GM12878 (cell line): ENCODE measurements around the gene PTGR3. TPM values are rescaled to one million over a fixed set of nuclear protein-coding genes. Genes with fewer than 3 reads are reported as not detected.

Experiments used
- ATF3 ChIP-seq: IDR thresholded peaks from 2 replicates; pipeline ENCODE4 v1.6.1; 2011; ENCODE audit warnings: low read depth, mild to moderate bottlenecking, low read length, moderate library complexity, borderline replicate concordance; ENCODE audit errors: extremely low read depth
- BHLHE40 ChIP-seq, 2 experiments: fragments of 450-650 bp in 1 of 2; IDR thresholded peaks; 2 replicates each; pipeline ENCODE4 v1.6.1; 2011 to 2017; ENCODE audit warnings: low read depth in 2 of 2, borderline replicate concordance in 1 of 2, improper control_type of control experiment in 1 of 2, low read length in 1 of 2, mild to moderate bottlenecking in 1 of 2
- CEBPB ChIP-seq, 2 experiments: fragments of 150-350 bp in 1 of 2; IDR thresholded peaks; 2 replicates each; pipeline ENCODE4 v1.6.1; 2012 to 2014; ENCODE audit warnings: low read depth in 2 of 2, low read length in 2 of 2, borderline replicate concordance in 1 of 2, inconsistent platforms in 1 of 2
- CREB1 ChIP-seq: IDR thresholded peaks from 2 replicates; pipeline ENCODE4 v1.6.1; 2012; ENCODE audit warnings: low read depth, mild to moderate bottlenecking, inconsistent platforms
- DPF2 ChIP-seq: fragments of 450-650 bp; IDR thresholded peaks from 2 replicates; pipeline ENCODE4 v1.6.1; 2017; ENCODE audit warnings: mild to moderate bottlenecking
- EP300 ChIP-seq, 2 experiments: fragments of 150-350 bp in 1 of 2; IDR thresholded peaks; 2 replicates each; pipeline ENCODE4 v1.6.1; 2011 to 2012; ENCODE audit warnings: low read depth in 2 of 2, low read length in 2 of 2, borderline replicate concordance in 1 of 2, improper control_type of control experiment in 1 of 2, inconsistent platforms in 1 of 2; ENCODE audit not compliant: control insufficient read depth in 1 of 2
- ETV6 ChIP-seq, 2 experiments: fragments of 450-650 bp in 1 of 2; IDR thresholded peaks in 1 of 2; conservative IDR thresholded peaks in 1 of 2; 2 replicates each; pipeline ENCODE4 v1.6.1; 2014; ENCODE audit warnings: antibody characterized with exemption in 1 of 2, borderline replicate concordance in 1 of 2, low read depth in 1 of 2, mild to moderate bottlenecking in 1 of 2, moderate library complexity in 1 of 2
- FOXK2 ChIP-seq: fragments of 450-650 bp; IDR thresholded peaks from 2 replicates; pipeline ENCODE4 v1.6.1; 2017; ENCODE audit warnings: mild to moderate bottlenecking, moderate library complexity
- HDAC2 ChIP-seq: fragments of 200-600 bp; sonication (generic); IDR thresholded peaks from 2 replicates; pipeline ENCODE4 v1.6.1; 2017
- HSF1 ChIP-seq: fragments of 150-350 bp; IDR thresholded peaks from 2 replicates; pipeline ENCODE4 v1.6.1; 2014; ENCODE audit warnings: mild to moderate bottlenecking, low read depth, low read length
- IKZF2 ChIP-seq, 2 experiments: fragments of 450-650 bp; IDR thresholded peaks; 2 replicates each; pipeline ENCODE4 v1.6.1; 2017; ENCODE audit warnings: mild to moderate bottlenecking in 2 of 2, moderate library complexity in 2 of 2
- NBN ChIP-seq: fragments of 450-650 bp; IDR thresholded peaks from 2 replicates; pipeline ENCODE4 v1.6.1; 2016
- NFXL1 ChIP-seq: fragments of 450-650 bp; IDR thresholded peaks from 2 replicates; pipeline ENCODE4 v1.6.1; 2017; ENCODE audit warnings: antibody characterized with exemption, mild to moderate bottlenecking, borderline replicate concordance
- NKRF ChIP-seq: fragments of 450-650 bp; conservative IDR thresholded peaks from 2 replicates; pipeline ENCODE4 v1.6.1; 2017; ENCODE audit warnings: mild to moderate bottlenecking, moderate library complexity
- PKNOX1 ChIP-seq: fragments of 450-650 bp; IDR thresholded peaks from 2 replicates; pipeline ENCODE4 v1.6.1; 2016; ENCODE audit warnings: mild to moderate bottlenecking
- RAD21 ChIP-seq: IDR thresholded peaks from 2 replicates; pipeline ENCODE4 v1.6.1; 2011; ENCODE audit warnings: mild to moderate bottlenecking, low read depth, low read length, moderate library complexity; ENCODE audit not compliant: insufficient read depth
- RELB ChIP-seq: fragments of 450-650 bp; IDR thresholded peaks from 2 replicates; pipeline ENCODE4 v1.6.1; 2017; ENCODE audit warnings: low read depth, mild to moderate bottlenecking, moderate library complexity
- TCF12 ChIP-seq: IDR thresholded peaks from 2 replicates; pipeline ENCODE4 v1.6.1; 2011; ENCODE audit warnings: low read depth, mild to moderate bottlenecking, low read length
- ZNF217 ChIP-seq: fragments of 450-650 bp; IDR thresholded peaks from 2 replicates; pipeline ENCODE4 v1.6.1; 2017; ENCODE audit warnings: antibody characterized with exemption, mild to moderate bottlenecking
- ZNF274 ChIP-seq: IDR thresholded peaks from one replicate; pipeline ENCODE4 v1.8.0; 2011; ENCODE audit not compliant: insufficient read length, insufficient read depth
- polyA plus RNA-seq, 11 experiments: library from polyadenylated mRNA; depleted of rRNA in 4 of 11; unstranded in 6 of 11; stranded (reverse) in 5 of 11; fragments of >200 nt; fragmentation: Nextera tagmentation in 4 of 11; fragmentation: Illumina TruSeq in 1 of 11; extraction: Ambion mirVana in 4 of 11; extraction: Trizol in 1 of 11; gene quantifications; 1 replicate in 1 of 11; 2 replicates in 10 of 11; pipeline versions ENCODE4 v1.2.1 to v1.2.3, GENCODE V29; 2011 to 2016; ENCODE audit warnings: inconsistent platforms in 2 of 11, missing spikeins in 2 of 11, low read depth in 1 of 11
- total RNA-seq, 4 experiments: library from RNA; depleted of rRNA in 3 of 4; stranded (reverse); fragments of >200 nt in 3 of 4; fragmentation: Illumina TruSeq in 1 of 4; extraction: Trizol in 1 of 4; gene quantifications; 2 replicates each; pipeline versions ENCODE4 v1.2.1 to v1.2.3, GENCODE V29; 2013 to 2021

Gene PTGR3
- total and polyA plus RNA-seq, 10 of the 15 experiments (the other 5 are each of a cell fraction or from before 2014, with no cell fraction given), result 6.2 to 69.8 (median 21.9) TPM

GRCh38 chr18:75211953-75212750 lies 3.2 kb upstream of the PTGR3 start (continued):
- TF ChIP-seq BHLHE40 (IDR thresholded peaks at IDR 0.05; ENCODE audit: borderline replicate concordance in 1 of 2, low read depth in 2 of 2, low read length in 1 of 2), result no peak; a peak in 1 of 4 replicates
- TF ChIP-seq IKZF2 (IDR thresholded peaks at IDR 0.05), result no peak
- no peak for TF ChIP-seq EP300 (IDR thresholded peaks at IDR 0.05; ENCODE audit: borderline replicate concordance in 1 of 2, control insufficient read depth in 1 of 2, low read depth in 2 of 2, low read length in 2 of 2)
- TF ChIP-seq ETV6 (conservative IDR thresholded peaks at IDR 0.05 in 1 of 2, IDR thresholded peaks at IDR 0.05 in 1 of 2; ENCODE audit: borderline replicate concordance in 1 of 2, low read depth in 1 of 2), result no peak
- TF ChIP-seq FOXK2, result no peak
- peak; percentile 64 for TF ChIP-seq NKRF
- TF ChIP-seq DPF2, result peak; percentile 46; the same call in 1 of the 2 replicates
- TF ChIP-seq PKNOX1, result peak; percentile 46; the same call in 1 of the 2 replicates
- no peak for TF ChIP-seq RELB
- TF ChIP-seq NBN, result no peak
- TF ChIP-seq CREB1, result no peak
- peak; percentile 48; the same call in 1 of the 2 replicates for TF ChIP-seq ZNF217
- TF ChIP-seq CEBPB (IDR thresholded peaks at IDR 0.05; ENCODE audit: borderline replicate concordance in 1 of 2, low read depth in 2 of 2, low read length in 2 of 2), result no peak
- TF ChIP-seq TCF12, result no peak
- TF ChIP-seq ZNF274, result no peak
- TF ChIP-seq HDAC2, result no peak
- TF ChIP-seq RAD21, result no peak
- TF ChIP-seq HSF1, result peak; percentile 75; the same call in 1 of the 2 replicates
- no peak for TF ChIP-seq ATF3
- no peak for TF ChIP-seq NFXL1
